PC-9 (cell line): ENCODE data around the gene TCAIM. TPM values are rescaled to one million over a fixed set of nuclear protein-coding genes. Genes with fewer than 3 reads are reported as not detected.

ENCODE experiments used
- BruUV-seq: library from RNA; stranded (reverse); fragments of 400-500 nt; replicated peaks from 2 replicates; lab custom pipeline; 2021; lab: Mats Ljungman, UMichigan
- CTCF ChIA-PET: fragments of 300-600 bp; sonication (Branson Sonifier 250); formaldehyde crosslinking; loops from one replicate; lab custom pipeline; 2022; ENCODE audit warnings: antibody characterized with exemption; lab: Charles Lee
- POLR2A ChIA-PET: fragments of 300-600 bp; sonication (Branson Sonifier 250); formaldehyde crosslinking; loops from one replicate; lab custom pipeline; 2022; ENCODE audit warnings: antibody characterized with exemption; ENCODE audit not compliant: unreplicated experiment; lab: Charles Lee
- DNase-seq, 2 experiments: peaks; one replicate each; pipeline versions ENCODE4 v3.0.0 to v3.0.0-alpha.2; 2015 to 2022; ENCODE audit warnings: mixed read lengths in 1 of 2
- H2AFZ ChIP-seq: fragments of 200-600 bp; sonication (generic); 2 replicates; pipeline ENCODE4 v1.8.1; 2017; ENCODE audit warnings: antibody characterized with exemption
- H3F3A ChIP-seq: fragments of 200-600 bp; sonication (generic); 2 replicates; pipeline ENCODE4 v1.8.1; 2017; ENCODE audit warnings: antibody characterized with exemption, mild to moderate bottlenecking, low read depth; ENCODE audit not compliant: insufficient read depth
- H3K27ac ChIP-seq: fragments of 200-600 bp; sonication (generic); 2 replicates; pipeline ENCODE4 v1.6.1; 2016; ENCODE audit warnings: mixed run types
- H3K27me3 ChIP-seq: fragments of 200-600 bp; sonication (generic); 2 replicates; pipeline ENCODE4 v1.6.1; 2016; ENCODE audit warnings: low read depth, mixed run types; ENCODE audit not compliant: insufficient read depth
- H3K36me3 ChIP-seq: fragments of 200-600 bp; sonication (generic); 2 replicates; pipeline ENCODE4 v1.6.1; 2016; ENCODE audit warnings: low read depth, mixed run types
- H3K4me1 ChIP-seq: fragments of 200-600 bp; sonication (generic); replicated peaks from 2 replicates; pipeline ENCODE4 v1.6.1; 2016; ENCODE audit warnings: mixed run types; ENCODE audit not compliant: insufficient read depth
- H3K4me2 ChIP-seq: fragments of 200-600 bp; sonication (generic); 2 replicates; pipeline ENCODE4 v1.6.1; 2017; ENCODE audit warnings: mixed run types
- H3K4me3 ChIP-seq: fragments of 200-600 bp; sonication (generic); 2 replicates; pipeline ENCODE4 v1.6.1; 2016; ENCODE audit warnings: mixed run types
- H3K79me2 ChIP-seq: fragments of 200-600 bp; sonication (generic); 2 replicates; pipeline ENCODE4 v1.6.1; 2017; ENCODE audit warnings: low read depth, mixed run types
- H3K9me2 ChIP-seq: fragments of 200-600 bp; sonication (generic); 2 replicates; pipeline ENCODE4 v1.8.1; 2017; ENCODE audit warnings: mild to moderate bottlenecking; ENCODE audit not compliant: insufficient read depth
- H3K9me3 ChIP-seq: fragments of 200-600 bp; sonication (generic); 2 replicates; pipeline ENCODE4 v1.8.1; 2016; ENCODE audit warnings: low read depth; ENCODE audit not compliant: insufficient read depth
- H4K20me1 ChIP-seq: fragments of 200-600 bp; sonication (generic); 2 replicates; pipeline ENCODE4 v1.8.1; 2017; ENCODE audit not compliant: insufficient read depth
- EZH2 ChIP-seq: fragments of 200-600 bp; sonication (generic); IDR thresholded peaks from 2 replicates; pipeline ENCODE4 v1.8.0; 2017; ENCODE audit warnings: antibody characterized with exemption, low read depth
- intact Hi-C: fragments of 100-400 bp; cut with micrococcal nuclease; formaldehyde crosslinking; loops from one replicate; pipeline ENCODE4 v1.10.0; 2022; ENCODE audit not compliant: unreplicated experiment
- total RNA-seq: library from RNA; stranded (reverse); gene quantifications from 2 replicates; pipeline ENCODE4 v1.2.3, GENCODE V29; 2021
- TF ChIP-seq, protein P1 (sequence below): fragments of 200-600 bp; sonication (generic); conservative IDR thresholded peaks from 2 replicates; pipeline ENCODE4 v1.6.1; 2017; ENCODE audit warnings: mixed run types, antibody characterized with exemption, mild to moderate bottlenecking, moderate library complexity

Gene TCAIM
- total RNA-seq, 1 experiment from 2014 or later: 28.3 TPM

DNA sequence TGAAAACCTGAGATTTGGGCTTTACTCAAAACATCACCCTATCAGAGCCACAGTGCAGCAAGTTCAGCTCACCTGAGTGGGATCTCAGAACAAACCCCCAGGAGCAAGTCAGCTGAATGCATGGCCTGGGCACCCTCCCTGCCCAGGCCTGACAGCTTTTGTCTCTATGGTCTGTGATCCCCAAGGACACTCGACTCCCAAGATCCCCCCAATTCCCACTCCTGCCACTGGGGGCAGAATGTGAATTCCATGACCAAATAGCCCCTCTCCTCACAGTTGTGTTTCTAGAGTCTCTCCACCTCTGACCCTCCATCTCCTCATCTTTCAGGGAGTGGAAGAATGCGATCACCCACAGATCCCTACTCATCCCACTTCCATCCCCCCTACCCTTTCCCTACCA lies 80.0 kb downstream of the TCAIM start:
- TF ChIP-seq, protein P1, sequence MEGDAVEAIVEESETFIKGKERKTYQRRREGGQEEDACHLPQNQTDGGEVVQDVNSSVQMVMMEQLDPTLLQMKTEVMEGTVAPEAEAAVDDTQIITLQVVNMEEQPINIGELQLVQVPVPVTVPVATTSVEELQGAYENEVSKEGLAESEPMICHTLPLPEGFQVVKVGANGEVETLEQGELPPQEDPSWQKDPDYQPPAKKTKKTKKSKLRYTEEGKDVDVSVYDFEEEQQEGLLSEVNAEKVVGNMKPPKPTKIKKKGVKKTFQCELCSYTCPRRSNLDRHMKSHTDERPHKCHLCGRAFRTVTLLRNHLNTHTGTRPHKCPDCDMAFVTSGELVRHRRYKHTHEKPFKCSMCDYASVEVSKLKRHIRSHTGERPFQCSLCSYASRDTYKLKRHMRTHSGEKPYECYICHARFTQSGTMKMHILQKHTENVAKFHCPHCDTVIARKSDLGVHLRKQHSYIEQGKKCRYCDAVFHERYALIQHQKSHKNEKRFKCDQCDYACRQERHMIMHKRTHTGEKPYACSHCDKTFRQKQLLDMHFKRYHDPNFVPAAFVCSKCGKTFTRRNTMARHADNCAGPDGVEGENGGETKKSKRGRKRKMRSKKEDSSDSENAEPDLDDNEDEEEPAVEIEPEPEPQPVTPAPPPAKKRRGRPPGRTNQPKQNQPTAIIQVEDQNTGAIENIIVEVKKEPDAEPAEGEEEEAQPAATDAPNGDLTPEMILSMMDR: peak; percentile 47; the same call in 1 of the 2 replicates
- TF ChIP-seq EZH2: no peak
- intact Hi-C loops: no loop called here
- Histone ChIP-seq H3K27me3 (no peaks in the 10 kb centered on the region), H3K36me3 (no peaks in the 10 kb centered on the region), H3K4me1 (no peaks in the 10 kb centered on the region), H2AFZ (no peak overlapping the region), H4K20me1 (no peaks in the 10 kb centered on the region), H3K4me2 (no peak overlapping the region), H3K79me2 (no peaks in the 10 kb centered on the region), H3F3A (no peaks in the 10 kb centered on the region), H3K9me2 (no peaks in the 10 kb centered on the region), H3K9me3 (no peaks in the 10 kb centered on the region), H3K27ac (no peak overlapping the region), H3K4me3 (no peak overlapping the region)
- no TSS peak for BruUV-seq
- POLR2A ChIA-PET: no interaction called here
- no peak for DNase-seq
- CTCF ChIA-PET: no interaction called here

DNA sequence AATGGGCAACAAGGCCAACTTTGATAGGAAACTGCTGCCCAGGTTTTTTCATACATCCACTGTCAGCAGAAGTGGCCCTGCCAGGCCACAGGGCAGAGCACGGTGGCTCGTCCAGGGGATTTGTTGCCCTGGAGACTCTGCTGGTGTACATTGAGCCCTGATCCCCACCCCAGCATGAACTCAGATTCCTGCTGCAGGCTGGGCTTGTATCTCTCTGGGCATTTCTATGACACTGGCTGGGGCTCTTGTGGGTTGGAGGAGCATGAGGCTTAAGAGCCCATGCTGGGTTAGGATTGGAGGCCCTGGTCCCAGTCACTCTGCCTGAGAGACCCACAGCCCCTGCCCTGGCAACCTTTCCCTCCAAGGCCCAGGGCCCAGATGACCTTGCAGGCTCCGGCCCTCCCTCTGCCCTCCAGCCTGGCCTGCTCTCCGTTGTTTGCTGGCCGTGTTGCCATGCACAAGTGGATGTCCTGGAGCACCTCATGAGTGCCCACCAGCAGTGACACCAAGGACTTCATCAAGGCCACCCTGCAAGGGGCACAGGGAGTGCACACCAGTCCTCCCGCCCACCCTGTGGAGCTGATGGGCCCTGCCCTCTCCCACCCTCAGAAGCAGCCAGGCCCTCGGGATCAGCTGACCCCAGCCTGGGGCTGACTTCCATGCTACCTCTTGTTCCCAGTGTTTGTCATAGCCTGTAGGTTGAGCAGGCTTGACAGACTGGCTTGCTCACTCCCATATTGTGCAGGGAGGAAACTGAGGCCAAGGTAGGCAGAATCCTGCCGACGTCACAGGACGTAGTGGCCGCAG lies 80.8 kb downstream of the TCAIM start:
- Histone ChIP-seq H3K9me3 (no peaks in the 10 kb centered on the region), H3K79me2 (no peaks in the 10 kb centered on the region), H3K36me3 (no peaks in the 10 kb centered on the region), H4K20me1 (no peaks in the 10 kb centered on the region), H2AFZ (no peak overlapping the region), H3K9me2 (no peaks in the 10 kb centered on the region), H3K4me3 (no peak overlapping the region), H3K4me2 (no peak overlapping the region), H3K27me3 (no peaks in the 10 kb centered on the region), H3K27ac (no peak overlapping the region), H3F3A (no peaks in the 10 kb centered on the region), H3K4me1 (no peaks in the 10 kb centered on the region)
- ChIA-PET CTCF (no interaction called here), POLR2A (no interaction called here)
- no peak for TF ChIP-seq EZH2
- TF ChIP-seq, protein P1: no peak
- DNase-seq: no peak
- intact Hi-C loops: no loop called here
- no TSS peak for BruUV-seq

DNA sequence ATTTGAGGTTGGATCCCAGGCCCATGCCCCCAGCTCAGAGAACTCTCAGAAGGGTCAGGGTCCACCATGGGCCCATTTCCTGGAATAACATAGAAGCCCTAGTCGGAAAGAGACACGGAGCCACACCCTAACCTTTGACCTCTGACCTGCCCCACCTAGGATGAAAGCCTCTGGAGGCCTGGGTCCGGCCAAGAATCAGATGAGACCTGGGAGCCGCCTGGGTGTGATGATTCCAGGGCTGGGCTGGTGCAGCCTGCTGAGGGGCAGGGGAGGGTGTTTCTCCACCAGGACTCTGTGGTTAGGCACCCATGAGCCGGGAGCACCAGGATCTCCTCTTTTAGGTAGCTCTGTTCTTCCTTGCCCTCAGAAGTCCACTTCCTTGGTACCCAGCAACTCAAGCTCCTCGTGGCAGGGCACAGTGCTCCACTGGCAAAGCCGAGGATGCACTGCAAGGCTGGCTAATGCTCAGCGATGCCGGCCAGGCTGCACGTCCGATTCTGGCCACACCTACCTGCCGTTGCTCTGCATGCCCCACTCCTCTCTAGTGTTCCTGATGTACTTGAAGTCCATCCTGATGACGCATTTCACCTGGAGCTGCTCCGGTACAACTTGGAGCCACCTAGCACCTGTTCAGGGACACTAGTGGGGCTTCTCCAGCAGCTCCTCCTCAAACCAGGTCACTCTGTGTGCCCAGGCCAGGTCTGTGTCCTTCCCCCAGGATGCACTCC lies 81.5 kb downstream of the TCAIM start:
- Histone ChIP-seq H3K79me2 (no peaks in the 10 kb centered on the region), H3K9me3 (no peaks in the 10 kb centered on the region), H2AFZ (no peak overlapping the region), H3K27me3 (no peaks in the 10 kb centered on the region), H3K4me1 (no peaks in the 10 kb centered on the region), H3K4me3 (no peak overlapping the region), H3F3A (no peaks in the 10 kb centered on the region), H3K27ac (no peak overlapping the region), H4K20me1 (no peaks in the 10 kb centered on the region), H3K36me3 (no peaks in the 10 kb centered on the region), H3K9me2 (no peaks in the 10 kb centered on the region), H3K4me2 (no peak overlapping the region)
- peak in 1 of 2 experiments; percentile 14 for DNase-seq
- ChIA-PET POLR2A (no interaction called here), CTCF (no interaction called here)
- TF ChIP-seq EZH2: no peak
- TF ChIP-seq, protein P1: no peak
- BruUV-seq: no TSS peak
- intact Hi-C loops: no loop called here
